ENCODE results near the gene ZNF670. TPM values are rescaled to one million over a fixed set of nuclear protein-coding genes. Genes with fewer than 3 reads are reported as not detected.

The ZNF670 gene
- total RNA-seq, 2 donors from 2014 or later = 2.9 to 4.7 TPM

- DNase-seq (ENCODE audit: low spot score) = no peak
- H3K27me3 ChIP-seq (replicated peaks; ENCODE audit: insufficient read depth) = no peaks in the 10 kb centered on the region
- H3K4me3 ChIP-seq = peak overlapping the region; percentile 66 to 84
- WGBS = 0% methylated on average over 5 of the region's 62 CpGs
- H3K4me1 ChIP-seq (replicated peaks) = no peaks in the 10 kb centered on the region
- no peak for TF ChIP-seq CTCF (IDR thresholded peaks at IDR 0.05)
- peak overlapping the region; percentile 76 to 87 for H3K27ac ChIP-seq
- H3K9me3 ChIP-seq = no peaks in the 10 kb centered on the region
- H3K36me3 ChIP-seq = no peaks in the 10 kb centered on the region
- intact Hi-C loops (cut with DNase I) = no loop called here
Measured at GRCh38 chr1:247111259-247111699, 32.7 kb upstream of the ZNF670 start.

GRCh38 chr1:247110627-247111258 lies 32.1 kb upstream of the ZNF670 start:
- DNase-seq (ENCODE audit: low spot score) = no peak
- H3K9me3 ChIP-seq = no peaks in the 10 kb centered on the region
- no peaks in the 10 kb centered on the region for H3K4me1 ChIP-seq (replicated peaks)
- peak overlapping the region; percentile 76 to 87 for H3K27ac ChIP-seq
- 20% methylated on average over 30 of the region's 30 CpGs for WGBS
- TF ChIP-seq POLR2A (IDR thresholded peaks at IDR 0.05) = no peak
- TF ChIP-seq POLR2AphosphoS5 (IDR thresholded peaks at IDR 0.05) = no peak
- TF ChIP-seq CTCF (IDR thresholded peaks at IDR 0.05) = no peak
- H3K27me3 ChIP-seq (replicated peaks; ENCODE audit: insufficient read depth) = no peaks in the 10 kb centered on the region
- intact Hi-C loops (cut with DNase I) = no loop called here
- H3K4me3 ChIP-seq = peak overlapping the region; percentile 66 to 84
- no peaks in the 10 kb centered on the region for H3K36me3 ChIP-seq

- no peak for DNase-seq (ENCODE audit: low spot score)
- no peaks in the 10 kb centered on the region for H3K27me3 ChIP-seq (replicated peaks; ENCODE audit: insufficient read depth)
- TF ChIP-seq POLR2A (IDR thresholded peaks at IDR 0.05) (no peak), CTCF (IDR thresholded peaks at IDR 0.05) (no peak), POLR2AphosphoS5 (IDR thresholded peaks at IDR 0.05) (no peak)
- no peaks in the 10 kb centered on the region for H3K9me3 ChIP-seq
- WGBS = 83% methylated on average over 7 of the region's 7 CpGs
- H3K4me1 ChIP-seq (replicated peaks) = no peaks in the 10 kb centered on the region
- intact Hi-C loops (cut with DNase I) = loop anchor here (10.0 kb wide), 3 partner anchors 107 to 227 kb away; partner anchors contain the start of genes AHCTF1 and ZNF496
- H3K4me3 ChIP-seq = no peak overlapping the region
- H3K27ac ChIP-seq = no peak overlapping the region
- H3K36me3 ChIP-seq = no peaks in the 10 kb centered on the region
Measured at GRCh38 chr1:247107694-247108093, 29.1 kb upstream of the ZNF670 start.

- 90% methylated on average over 15 of the region's 15 CpGs for WGBS
- H3K4me3 ChIP-seq = no peak overlapping the region
- TF ChIP-seq POLR2AphosphoS5 (IDR thresholded peaks at IDR 0.05) (no peak), POLR2A (IDR thresholded peaks at IDR 0.05) (no peak), CTCF (IDR thresholded peaks at IDR 0.05) (no peak)
- H3K27me3 ChIP-seq (replicated peaks; ENCODE audit: insufficient read depth) = no peaks in the 10 kb centered on the region
- no peak for DNase-seq (ENCODE audit: low spot score)
- H3K27ac ChIP-seq = no peak overlapping the region
- no peaks in the 10 kb centered on the region for H3K9me3 ChIP-seq
- intact Hi-C loops (cut with DNase I) = loop anchor here (10.0 kb wide), 3 partner anchors 109 to 229 kb away; partner anchors contain the start of genes AHCTF1 and ZNF496
- H3K36me3 ChIP-seq = peaks cover 0 to 6% of the 10 kb centered on the region in 2 donors
- no peaks in the 10 kb centered on the region for H3K4me1 ChIP-seq (replicated peaks)
Measured at GRCh38 chr1:247105966-247106365, 27.4 kb upstream of the ZNF670 start.

GRCh38 chr1:247104965-247105364 lies 26.4 kb upstream of the ZNF670 start:
- DNase-seq (ENCODE audit: low spot score) = no peak
- H3K36me3 ChIP-seq = peaks cover 0 to 14% of the 10 kb centered on the region in 2 donors
- H3K9me3 ChIP-seq = no peaks in the 10 kb centered on the region
- intact Hi-C loops (cut with DNase I) = loop anchor here (10.0 kb wide), 3 partner anchors 110 to 230 kb away; partner anchors contain the start of genes AHCTF1 and ZNF496
- H3K4me1 ChIP-seq (replicated peaks) = no peaks in the 10 kb centered on the region
- WGBS = 88% methylated on average over 13 of the region's 13 CpGs
- H3K4me3 ChIP-seq = peak overlapping the region in 1 of 2 donors; percentile 93
- H3K27ac ChIP-seq = no peak overlapping the region
- TF ChIP-seq CTCF (IDR thresholded peaks at IDR 0.05) (no peak), POLR2A (IDR thresholded peaks at IDR 0.05) (no peak), POLR2AphosphoS5 (IDR thresholded peaks at IDR 0.05) (no peak)
- H3K27me3 ChIP-seq (replicated peaks; ENCODE audit: insufficient read depth) = no peaks in the 10 kb centered on the region

Measured in prostate gland (tissue), 2 donors.